ENCODE results near the gene CD320.
A peak's percentile ranks its signal among the peaks of the same experiment; 100 is the strongest.
"Not testable (repeated sequence)": the region's sequence is repeated elsewhere in the genome, so short reads cannot be mapped to it uniquely, and the experiment has no call there.

Gene CD320

DNA sequence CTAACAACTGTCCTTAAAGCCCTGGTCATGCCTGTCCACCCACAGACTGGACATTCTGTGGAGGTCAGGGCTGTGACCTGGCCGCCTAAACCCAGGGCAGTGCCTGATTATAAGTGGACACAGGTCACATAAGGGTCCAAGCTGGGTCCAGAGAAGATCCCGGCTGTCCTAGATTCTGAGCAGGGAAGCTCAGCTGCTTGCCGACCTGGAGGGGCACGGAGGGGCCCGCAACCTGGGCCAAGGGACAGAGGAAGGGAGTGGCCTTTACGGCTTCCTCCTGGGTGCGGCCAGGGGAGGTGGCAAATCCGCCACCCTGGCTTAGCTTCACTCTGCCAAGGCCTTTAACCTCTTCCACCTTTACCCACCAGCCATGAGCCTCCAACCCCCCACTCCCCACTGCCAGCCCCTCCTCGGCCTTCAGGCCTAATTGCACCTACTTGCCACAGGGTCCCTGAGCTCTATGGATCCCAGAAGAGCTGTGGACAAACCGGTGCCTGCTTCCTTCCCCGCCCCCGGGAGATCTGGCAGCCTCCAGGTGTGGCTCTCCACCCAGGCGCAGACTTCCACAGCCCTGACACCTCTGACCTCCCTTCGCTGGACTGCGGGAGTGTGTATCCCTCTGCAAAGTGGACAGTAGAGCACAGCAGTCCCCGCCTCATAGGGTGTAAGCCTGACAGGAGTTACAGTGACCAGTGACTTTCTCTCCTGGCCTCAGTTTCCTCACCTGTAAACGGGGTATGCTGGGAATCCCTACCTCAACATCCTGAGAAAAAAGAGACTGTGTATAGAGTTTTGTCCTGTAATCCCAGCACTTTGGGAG, 1.7 kb downstream of the CD320 start:
- DNase-seq, result no peak

DNA sequence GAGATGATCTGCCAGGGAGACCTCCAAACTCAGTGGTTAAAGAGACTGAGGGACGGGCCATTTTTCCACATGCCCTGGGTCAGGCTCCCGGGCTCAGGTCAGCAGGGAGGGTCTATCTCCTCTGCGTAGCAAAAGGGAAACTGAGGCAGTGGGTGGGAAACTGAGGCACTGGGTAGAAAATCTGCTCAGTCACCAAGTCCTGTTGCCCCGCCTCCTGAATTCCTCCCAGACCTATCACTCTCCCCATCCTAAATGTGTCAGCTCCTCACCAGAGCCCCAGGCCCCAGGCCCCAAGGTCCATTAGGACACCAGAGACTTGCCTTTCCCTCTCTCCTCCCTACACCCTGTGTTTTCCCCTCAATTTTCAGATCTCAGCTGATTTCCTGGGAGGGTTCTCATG, 2.4 kb downstream of the CD320 start:
- no peak for DNase-seq

DNA sequence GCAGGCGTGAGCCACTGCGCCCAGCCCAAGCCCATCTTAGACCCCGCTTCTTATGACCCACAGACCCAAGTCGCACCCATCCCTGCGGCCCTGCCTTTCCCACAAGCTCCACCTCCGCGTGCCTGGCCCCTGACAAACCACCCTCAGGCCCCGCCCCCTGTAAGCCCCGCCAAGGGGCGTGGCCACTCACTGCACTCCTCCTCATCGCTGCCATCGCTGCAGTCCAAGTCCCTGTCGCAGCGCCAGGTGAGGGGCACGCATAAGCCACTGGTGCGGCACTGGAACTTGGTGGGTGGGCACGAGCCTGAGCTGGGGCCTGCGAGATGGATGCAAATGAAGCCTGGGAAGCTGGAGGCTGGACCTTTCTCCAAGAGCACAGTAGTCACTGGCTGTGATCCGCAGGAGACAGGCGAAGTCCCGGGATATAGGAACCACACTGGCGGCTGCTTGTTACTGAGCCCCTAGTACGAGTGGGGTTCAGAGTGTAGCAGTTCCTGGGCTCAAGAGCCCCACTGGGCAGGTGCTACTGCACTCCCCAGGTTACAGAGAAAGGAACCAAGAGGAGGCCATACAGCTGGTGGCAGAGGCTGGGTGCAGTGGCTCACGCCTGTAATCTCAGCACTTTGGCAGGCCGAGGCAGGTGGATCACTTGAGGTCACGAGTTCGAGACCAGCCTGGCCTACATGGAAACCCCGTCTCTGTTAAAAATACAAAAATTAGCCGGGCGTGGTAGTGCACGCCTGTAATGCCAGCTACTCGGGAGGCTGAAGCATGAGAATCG, 3.1 kb downstream of the CD320 start:
- peak in 1 of 2 donors; percentile 33 for DNase-seq

DNA sequence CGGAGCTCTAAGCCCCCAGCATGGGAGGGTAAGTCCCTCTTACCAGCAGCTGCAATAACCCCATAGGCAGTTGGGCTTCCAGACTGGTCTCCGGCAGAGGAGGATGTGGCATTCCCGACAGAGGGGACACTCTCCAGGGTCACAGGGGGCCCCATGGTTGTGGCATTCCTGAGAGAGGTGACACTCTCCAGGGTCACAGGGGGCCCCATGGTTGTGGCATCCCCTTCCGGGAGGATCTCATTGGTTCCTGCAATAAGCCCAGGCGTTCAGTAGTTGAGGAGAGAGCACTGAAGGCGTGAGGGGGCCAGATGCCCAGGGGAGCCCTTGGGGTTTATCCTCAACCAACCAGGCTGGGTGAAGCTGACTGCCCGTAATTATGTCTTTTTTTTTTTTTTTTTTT, 5.4 kb downstream of the CD320 start:
- no peak for DNase-seq

DNA sequence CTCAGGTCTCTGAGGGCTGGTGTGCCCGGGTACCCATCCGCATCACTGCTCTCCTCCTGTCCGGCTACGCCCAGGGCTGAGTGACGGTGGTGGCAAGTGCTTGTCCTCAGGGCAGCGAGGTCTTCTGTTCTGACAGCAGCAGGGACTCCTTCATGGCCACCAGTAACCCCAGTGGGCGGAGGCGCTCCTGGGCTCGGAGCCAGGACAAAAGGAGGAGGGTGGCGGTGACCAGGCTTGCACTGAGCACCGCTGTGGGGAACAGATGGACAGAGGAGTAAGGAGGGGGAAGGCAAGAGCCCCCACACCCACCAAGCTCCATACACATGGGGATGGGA, 5.8 kb downstream of the CD320 start:
- no peak for DNase-seq

DNA sequence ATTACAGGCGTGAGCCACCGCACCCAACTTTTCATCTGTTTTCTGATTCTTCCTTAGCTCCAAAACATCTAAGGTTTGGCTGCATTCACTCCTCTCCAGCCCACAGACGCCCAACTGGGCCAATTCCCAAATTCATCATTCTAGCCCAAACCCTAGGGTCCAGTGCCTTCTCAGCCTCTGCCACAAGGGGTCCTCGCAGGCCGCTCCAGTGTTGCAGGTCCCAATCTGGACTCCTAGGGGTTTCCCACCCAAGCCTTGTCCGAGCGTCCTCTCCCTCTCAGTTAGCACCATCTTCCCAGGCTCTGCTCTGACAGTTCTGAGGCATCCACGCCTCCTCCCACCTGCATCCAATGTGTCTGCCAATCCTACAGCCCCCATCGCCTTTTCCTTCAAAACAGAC, 16.8 kb downstream of the CD320 start:
- not testable (repeated sequence) for DNase-seq

DNA sequence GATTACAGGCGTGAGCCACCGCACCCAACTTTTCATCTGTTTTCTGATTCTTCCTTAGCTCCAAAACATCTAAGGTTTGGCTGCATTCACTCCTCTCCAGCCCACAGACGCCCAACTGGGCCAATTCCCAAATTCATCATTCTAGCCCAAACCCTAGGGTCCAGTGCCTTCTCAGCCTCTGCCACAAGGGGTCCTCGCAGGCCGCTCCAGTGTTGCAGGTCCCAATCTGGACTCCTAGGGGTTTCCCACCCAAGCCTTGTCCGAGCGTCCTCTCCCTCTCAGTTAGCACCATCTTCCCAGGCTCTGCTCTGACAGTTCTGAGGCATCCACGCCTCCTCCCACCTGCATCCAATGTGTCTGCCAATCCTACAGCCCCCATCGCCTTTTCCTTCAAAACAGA, 31.6 kb downstream of the CD320 start:
- DNase-seq, result not testable (repeated sequence)

DNA sequence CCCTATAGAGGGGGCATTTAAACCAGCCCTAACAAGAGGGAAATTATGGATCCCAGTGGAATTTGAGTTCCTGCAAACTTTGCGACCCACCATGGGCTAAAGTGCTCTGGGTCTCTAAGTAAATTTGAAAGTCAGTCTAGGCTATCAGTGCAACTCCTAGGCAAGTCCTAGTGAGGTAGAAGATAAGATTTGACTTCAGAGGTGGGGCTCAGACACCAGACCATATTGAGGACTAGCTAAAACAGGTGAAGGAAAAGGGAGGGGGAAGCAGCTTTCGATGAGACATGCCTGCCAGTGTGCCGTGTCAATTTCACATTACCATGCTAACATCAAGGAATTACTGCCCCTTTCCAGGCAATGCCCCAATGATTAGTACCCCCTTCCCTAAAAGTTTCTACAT, 38.4 kb downstream of the CD320 start:
- DNase-seq, result no peak

DNA sequence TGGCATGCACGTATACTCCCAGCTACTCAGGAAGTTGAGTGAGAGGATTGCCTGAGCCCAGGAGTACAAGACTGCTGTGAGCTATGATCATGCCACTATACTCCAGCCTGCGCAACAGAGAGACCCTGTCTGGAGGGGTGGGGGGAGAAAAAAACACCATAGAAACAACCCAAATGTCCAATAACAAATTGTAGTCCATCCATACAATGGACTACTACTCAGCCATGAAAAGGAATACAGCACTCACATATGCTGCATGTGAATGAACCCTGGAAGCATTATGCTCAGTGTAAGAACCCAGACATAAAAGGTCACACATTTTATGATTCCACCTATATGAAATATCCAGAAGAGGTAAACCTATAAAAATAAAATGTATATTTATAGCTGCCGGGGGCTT, 42.3 kb downstream of the CD320 start:
- DNase-seq, result no peak

DNA sequence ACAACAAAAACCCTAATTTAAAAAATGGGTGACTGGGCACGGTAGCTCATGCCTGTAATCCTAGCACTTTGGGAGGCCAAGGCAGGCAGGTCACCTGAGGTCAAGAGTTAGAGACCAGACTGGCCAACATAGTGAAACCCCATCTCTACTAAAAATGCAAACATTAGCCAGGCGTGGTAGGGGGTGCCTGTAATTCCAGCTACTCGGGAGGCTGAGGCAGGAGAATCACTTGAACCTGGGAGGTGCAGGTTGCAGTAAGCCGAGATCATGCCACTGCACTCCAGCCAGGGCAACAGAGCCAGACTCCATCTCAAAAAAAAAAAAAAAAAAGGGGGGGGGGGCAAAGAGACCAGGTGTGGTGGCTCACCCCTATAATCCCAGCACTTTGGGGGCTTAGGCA, 43.9 kb downstream of the CD320 start:
- DNase-seq, result not testable (repeated sequence)

DNA sequence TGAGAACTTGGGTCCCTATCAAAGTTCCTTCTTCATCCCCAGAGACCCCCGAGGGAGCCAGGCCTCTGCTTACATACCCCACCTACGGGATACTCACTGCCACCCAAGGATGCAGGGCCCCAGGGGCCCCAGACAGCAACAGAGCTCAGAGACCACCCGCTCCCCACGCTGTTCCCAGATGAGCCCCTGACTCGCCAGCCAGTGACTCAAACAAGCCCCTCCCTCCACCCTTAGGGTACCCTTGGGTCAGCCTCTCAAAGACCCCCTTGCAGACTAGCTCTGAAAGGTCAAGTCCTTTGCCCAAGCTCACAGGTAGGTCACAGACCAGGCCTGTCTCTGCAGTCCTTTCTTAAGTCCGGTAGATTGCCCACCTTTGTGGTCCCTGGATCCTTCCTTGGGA, 45.7 kb downstream of the CD320 start:
- DNase-seq, result no peak

DNA sequence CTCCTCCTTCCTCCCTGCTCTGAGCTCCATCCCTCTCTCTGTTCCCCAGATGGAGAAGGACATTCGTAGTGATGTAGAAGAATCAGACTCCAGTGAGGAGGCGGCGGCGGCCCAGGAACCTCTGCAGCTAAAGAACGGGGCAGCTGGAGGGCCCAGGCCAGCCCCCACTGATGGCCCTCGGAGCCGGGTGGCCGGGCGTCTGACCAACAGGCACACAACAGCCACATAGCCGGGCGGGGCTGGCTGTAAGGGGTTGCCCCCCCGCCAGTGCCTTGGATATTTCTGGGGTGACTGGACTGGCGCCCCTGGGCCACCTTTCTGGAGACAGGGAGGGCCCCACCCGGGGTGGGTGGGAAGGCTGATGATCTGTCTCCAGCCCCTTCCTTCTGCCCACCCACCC, 46.3 kb downstream of the CD320 start:
- no peak for DNase-seq

DNA sequence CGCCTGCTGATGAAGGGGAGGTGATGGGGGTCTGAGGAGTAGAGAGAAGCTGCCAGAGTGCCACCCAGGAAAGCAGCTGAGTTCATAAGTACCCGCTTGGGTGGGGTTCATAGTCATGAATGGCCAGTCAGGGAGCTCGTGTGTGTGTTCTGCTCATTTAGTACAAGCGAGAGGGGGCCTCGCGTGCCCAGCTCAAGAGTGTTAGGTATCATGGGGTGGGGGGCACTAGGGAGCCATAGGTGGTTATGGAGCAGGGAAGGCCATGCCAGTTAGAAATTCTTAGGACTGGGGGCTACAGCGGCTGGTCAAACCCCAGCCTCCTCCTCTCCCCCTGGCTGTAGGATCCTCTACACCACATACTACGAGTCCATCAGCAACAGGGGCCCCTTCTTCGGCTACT, 46.8 kb downstream of the CD320 start:
- no peak for DNase-seq

DNA sequence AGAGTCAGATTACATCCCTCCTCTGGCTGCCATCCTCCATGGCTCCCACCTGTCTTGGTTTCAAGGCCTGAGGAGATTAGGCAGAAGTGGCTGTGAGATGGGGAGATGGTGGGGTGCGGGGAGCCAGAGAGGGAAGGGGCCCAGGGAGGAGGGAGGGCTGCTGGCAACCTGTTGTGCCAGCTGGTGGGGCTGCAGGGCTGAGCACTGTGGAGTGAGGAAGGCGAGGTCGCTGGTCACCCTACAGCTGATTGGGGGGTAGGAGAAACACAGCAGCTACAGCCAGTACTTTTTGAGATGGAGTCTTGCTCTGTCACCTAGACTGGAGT, 48.3 kb downstream of the CD320 start:
- DNase-seq, result no peak

DNA sequence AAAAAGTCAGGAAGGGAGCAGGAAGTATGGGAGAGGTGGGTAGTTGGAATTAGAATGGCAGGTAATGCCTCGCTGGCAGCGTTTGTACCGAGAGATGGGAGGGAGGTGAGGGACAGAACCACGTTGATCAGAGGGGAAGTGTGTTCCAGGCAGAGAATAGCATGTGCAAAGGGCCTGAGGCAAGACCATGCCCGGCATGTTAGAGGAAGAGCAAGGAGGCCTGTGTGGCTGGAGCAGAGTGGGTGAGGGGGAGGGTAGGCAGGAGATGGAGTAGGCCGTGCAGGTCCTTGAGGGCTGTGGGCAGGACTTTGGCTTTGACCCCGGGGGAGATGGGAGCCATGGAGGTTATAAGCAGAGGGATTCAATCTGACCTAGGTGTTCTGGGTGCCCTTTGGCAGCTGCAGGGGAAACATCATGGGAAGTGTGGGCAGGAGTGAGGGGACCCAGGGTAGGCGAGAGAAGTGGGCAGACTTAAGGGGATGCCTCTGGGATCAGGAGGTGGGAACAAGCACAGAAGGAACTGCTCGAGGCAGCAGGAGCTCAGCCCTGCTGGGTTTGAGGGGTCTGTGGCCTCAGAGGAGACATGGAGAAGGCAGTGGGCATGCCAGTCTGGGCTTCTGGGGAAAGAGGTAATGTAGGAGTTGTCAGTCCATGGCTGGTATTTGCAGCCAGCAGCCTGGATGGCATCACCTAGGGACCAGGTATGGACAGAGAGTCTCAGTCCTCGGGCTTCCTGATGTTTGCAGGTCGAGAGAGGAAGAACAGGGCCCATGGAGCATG, 48.8 kb downstream of the CD320 start:
- no peak for DNase-seq

DNA sequence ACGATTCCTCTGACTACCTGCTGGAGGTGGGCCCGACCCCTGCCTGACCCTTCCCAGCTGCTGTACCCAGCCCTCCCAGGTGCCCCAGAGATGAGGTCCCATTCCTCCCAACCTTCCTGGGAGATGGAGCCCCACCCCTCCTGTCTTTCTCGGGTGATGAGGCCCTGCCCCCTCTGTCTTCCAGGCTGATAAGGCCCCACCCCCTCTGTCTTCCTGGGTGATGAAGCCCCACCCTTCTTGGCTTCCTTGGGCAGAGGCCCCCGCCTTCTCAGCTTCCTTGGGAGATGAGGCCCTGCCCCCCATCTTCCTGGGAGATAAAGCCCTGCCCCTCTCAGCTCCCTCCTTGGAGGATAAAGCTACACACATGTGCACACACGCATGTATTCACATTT, 51.1 kb downstream of the CD320 start:
- DNase-seq, result no peak

DNA sequence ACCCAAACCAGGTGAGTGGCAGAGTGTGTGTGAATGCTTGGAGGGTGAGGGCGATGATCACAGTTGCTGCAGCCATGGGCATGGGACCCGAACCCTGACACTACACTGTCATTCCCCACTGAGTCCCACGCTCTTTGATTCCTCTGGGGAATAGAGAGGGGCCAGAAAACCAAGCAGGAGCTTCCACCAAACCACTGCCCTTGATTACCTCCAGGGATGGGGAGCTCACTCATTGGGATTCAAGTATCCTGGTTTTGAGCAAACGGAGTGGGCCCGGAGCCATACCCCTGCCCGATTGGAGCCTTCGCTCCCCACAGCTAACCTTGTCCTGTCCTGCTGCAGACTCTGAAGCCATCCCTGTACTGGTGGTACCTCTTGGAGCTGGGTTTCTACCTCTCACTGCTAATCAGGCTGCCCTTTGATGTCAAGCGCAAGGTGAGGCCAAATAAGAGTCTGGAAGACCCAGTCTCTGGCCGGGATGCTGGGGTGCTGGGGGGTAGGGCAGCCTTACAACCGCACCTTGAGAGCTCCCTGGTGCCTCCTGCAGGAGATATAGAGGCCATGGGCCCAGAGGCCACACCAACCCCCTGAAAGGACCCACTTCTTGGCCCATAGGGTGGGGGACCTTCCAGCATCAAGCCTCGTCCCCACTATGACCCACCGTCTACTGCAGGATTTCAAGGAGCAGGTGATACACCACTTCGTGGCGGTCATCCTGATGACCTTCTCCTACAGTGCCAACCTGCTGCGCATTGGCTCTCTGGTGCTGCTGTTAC, 51.7 kb downstream of the CD320 start:
- no peak for DNase-seq

DNA sequence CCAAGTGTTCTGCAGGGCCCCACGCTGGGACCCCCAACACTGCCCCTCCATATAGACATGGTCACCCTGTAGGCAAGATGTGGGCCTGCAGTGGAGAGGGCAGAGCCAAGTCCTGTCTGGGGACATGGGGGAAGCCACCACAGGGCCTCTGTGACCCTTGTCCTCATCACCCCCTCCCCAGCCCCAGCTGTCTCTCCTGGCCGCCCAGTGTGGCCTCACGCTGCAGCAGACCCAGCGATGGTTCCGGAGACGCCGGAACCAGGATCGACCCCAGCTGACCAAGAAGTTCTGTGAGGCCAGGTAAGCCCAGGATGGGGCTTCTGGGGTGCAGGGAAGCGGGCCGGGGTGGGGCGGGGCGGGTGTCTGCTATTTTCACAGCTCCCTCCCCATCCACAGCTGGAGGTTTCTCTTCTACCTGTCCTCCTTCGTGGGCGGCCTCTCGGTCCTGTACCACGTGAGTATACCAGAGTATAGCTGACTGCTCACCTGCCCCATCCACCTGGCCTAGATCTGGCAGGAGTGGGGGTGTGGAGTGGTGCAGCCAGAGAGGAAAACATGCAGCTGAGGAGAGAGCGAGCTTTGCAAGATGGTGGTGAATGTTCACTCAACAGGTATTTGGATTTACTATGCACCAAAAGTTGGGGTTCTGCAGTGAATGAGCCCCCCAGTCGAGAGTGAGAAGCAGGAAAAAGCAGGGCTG, 52.6 kb downstream of the CD320 start:
- DNase-seq, result no peak

DNA sequence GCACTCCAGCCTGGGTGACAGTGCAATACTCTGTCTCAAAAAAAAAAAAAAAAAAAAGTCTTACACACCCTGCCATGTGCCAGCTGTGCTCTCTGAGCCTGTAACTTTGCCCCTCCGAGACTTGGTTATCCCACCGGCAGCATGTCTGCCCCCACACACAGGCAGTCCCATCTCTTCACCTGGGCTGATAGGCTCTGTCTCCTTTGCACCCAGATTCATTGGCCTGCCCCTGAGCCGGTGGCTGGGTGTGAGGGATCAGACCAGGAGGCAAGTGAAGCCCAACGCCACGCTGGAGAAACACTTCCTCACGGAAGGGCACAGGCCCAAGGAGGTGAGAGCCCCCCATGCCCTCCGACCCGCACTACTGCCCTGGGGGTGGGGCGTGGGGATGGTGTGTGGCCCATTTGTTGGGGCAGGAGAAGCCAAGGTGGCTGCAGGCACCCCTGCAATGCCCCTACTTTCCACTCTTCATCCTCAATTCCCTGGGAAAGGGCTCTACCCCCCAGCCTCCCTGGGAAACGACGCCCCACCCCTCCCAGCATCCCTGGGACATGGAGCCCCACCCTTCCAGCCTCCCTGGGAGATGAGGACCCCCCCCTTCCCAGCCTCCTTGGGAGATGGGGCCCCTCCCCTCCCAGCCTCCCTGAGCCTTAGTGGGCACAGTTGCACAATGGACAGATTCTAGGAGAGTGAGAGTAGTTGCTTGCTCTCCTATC, 53.7 kb downstream of the CD320 start:
- DNase-seq, result no peak

DNA sequence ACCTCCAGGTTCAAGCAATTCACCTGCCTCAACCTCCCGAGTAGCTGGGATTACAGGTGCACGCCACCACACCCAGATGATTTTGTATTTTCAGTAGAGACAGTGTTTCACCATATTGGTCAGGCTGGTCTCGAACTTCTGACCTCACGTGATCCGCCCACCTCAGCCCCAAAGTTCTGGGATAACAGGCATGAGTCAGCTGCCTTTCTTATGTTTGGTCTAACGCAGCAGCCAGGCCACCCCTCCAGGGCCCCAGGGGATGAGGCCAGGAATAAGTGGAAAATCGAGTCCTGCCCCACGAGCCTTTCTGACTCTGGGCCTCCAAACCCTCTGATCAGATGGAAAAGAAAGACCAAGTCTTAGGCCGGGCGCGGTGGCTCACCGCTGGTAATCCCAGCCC, 54.5 kb downstream of the CD320 start:
- DNase-seq, result no peak

DNA sequence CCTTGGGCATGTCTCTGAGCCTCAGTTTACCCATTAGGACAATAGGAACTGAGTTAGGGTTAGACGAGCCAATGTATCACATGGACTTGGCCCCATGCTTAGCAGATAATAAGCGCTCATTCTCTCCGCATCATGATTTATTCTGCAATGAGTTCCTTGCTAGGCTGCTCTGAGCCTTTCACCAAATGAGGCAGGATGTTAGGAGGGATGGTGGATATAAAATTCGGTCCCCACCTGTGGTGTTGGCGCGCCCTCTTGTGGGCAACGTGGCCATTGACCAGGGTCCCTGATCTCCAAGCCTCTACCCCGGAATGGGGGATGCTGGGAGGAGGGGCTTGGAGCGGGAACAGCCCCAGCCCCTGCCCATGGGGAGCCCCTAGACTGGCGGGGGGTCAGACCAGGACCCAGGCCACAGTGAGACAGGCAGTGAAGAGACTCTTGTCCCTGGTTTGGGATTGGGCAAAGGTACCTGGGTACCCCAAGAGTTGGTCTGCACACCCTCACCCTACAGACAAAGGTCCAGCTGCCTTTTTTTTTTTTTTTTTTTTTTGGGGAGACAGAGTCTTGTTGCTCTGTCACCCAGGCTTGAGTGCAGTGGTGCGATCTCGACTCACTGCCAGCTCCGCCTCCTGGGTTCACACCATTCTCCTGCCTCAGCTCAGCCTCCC, 55.1 kb downstream of the CD320 start:
- DNase-seq, result peak; percentile 87 to 88

All from stimulated activated CD4-positive, alpha-beta T cell treated with anti-CD3 and anti-CD28 coated beads, Interleukin-2, amount 100 ng/mL, for 48 hours (primary cell).